ENCODE results near the gene SLC4A8.

SLC4A8 gene

GRCh38 chr12:51528852-51529650, 104.4 kb downstream of the SLC4A8 start:
- DNase-seq = no peak

- DNase-seq = no peak
Observed at GRCh38 chr12:51529651-51529970, 105.0 kb downstream of the SLC4A8 start.

GRCh38 chr12:51530208-51530607, 105.6 kb downstream of the SLC4A8 start:
- DNase-seq = no peak

GRCh38 chr12:51531284-51531977, 106.8 kb downstream of the SLC4A8 start:
- DNase-seq = no peak

- DNase-seq = peak; percentile 84
Observed at GRCh38 chr12:51531978-51532497, 107.4 kb downstream of the SLC4A8 start.

- no peak for DNase-seq
Observed at GRCh38 chr12:51533799-51534198, 109.2 kb downstream of the SLC4A8 start.

GRCh38 chr12:51534216-51535074, 109.8 kb downstream of the SLC4A8 start:
- DNase-seq = peak; percentile 22

GRCh38 chr12:51536159-51536558, 111.5 kb downstream of the SLC4A8 start:
- DNase-seq = no peak

GRCh38 chr12:51538149-51538548, 113.5 kb downstream of the SLC4A8 start:
- no peak for DNase-seq

- no peak for DNase-seq
Observed at GRCh38 chr12:51538599-51538998, 114.0 kb downstream of the SLC4A8 start.

- DNase-seq = no peak
Observed at GRCh38 chr12:51540996-51541395, 116.4 kb downstream of the SLC4A8 start.

GRCh38 chr12:51546097-51546496, 121.5 kb downstream of the SLC4A8 start:
- no peak for DNase-seq

- DNase-seq = no peak
Observed at GRCh38 chr12:51547606-51548005, 123.0 kb downstream of the SLC4A8 start.

GRCh38 chr12:51548241-51548640, 123.6 kb downstream of the SLC4A8 start:
- no peak for DNase-seq

GRCh38 chr12:51549637-51550036, 125.0 kb downstream of the SLC4A8 start:
- DNase-seq = no peak
